ENCODE results near the gene MGMT.

- TF ChIP-seq CTCF (IDR thresholded peaks at IDR 0.05; ENCODE audit: low read length), result no peak
- no peak for TF ChIP-seq EZH2 (IDR thresholded peaks at IDR 0.05; ENCODE audit: borderline replicate concordance, low read length)
Observed at GRCh38 chr10:129761981-129762956, 295.2 kb downstream of the MGMT start.

Data from OCI-LY1 (cell line).